Nephron progenitor cell (in vitro differentiated cells): ENCODE results near the gene TFDP1.

Source experiments
- DNase-seq: peaks from one replicate; pipeline ENCODE4 v3.0.0; 2021
- H3K27ac Mint-ChIP-seq: 2 replicates; pipeline ENCODE4 v1.8.0; 2021; ENCODE audit warnings: mild to moderate bottlenecking, moderate library complexity, mixed read lengths
- H3K27me3 Mint-ChIP-seq: 2 replicates; pipeline ENCODE4 v1.8.0; 2021; ENCODE audit warnings: mild to moderate bottlenecking, low read depth, mixed read lengths; ENCODE audit not compliant: poor library complexity
- H3K36me3 Mint-ChIP-seq: 2 replicates; pipeline ENCODE4 v1.8.0; 2021; ENCODE audit warnings: low read depth, mixed read lengths
- H3K4me1 Mint-ChIP-seq: 2 replicates; pipeline ENCODE4 v1.8.0; 2021; ENCODE audit warnings: mixed read lengths
- H3K4me3 Mint-ChIP-seq: 2 replicates; pipeline ENCODE4 v1.8.0; 2021; ENCODE audit warnings: mild to moderate bottlenecking, moderate library complexity, mixed read lengths
- H3K9me3 Mint-ChIP-seq: 2 replicates; pipeline ENCODE4 v1.8.0; 2021; ENCODE audit warnings: mild to moderate bottlenecking, moderate library complexity, mixed read lengths
- CTCF ChIP-seq: fragments of 200-600 bp; sonication (generic); IDR thresholded peaks from 2 replicates; pipeline ENCODE4 v1.5.0; 2021; ENCODE audit warnings: antibody characterized with exemption

The TFDP1 gene

GRCh38 chr13:113544071-113544891, 40.3 kb upstream of the TFDP1 start:
- H3K4me3 Mint-ChIP-seq: no peak overlapping the region
- no peak for DNase-seq
- H3K27ac Mint-ChIP-seq: peak overlapping the region; percentile 57

GRCh38 chr13:113544896-113545295, 39.7 kb upstream of the TFDP1 start:
- TF ChIP-seq CTCF: no peak
- H3K27me3 Mint-ChIP-seq: no peaks in the 10 kb centered on the region
- peaks cover 42% of the 10 kb centered on the region for H3K36me3 Mint-ChIP-seq
- H3K4me1 Mint-ChIP-seq: peaks cover 87% of the 10 kb centered on the region
- DNase-seq: no peak
- no peak overlapping the region for H3K4me3 Mint-ChIP-seq
- peak overlapping the region; percentile 51 for H3K27ac Mint-ChIP-seq
- peaks cover 23% of the 10 kb centered on the region for H3K9me3 Mint-ChIP-seq

More at GRCh38 chr13:113544071-113544891, 40.3 kb upstream of the TFDP1 start:
- Mint-ChIP-seq H3K4me1 (peaks cover 88% of the 10 kb centered on the region), H3K27me3 (peaks cover 2% of the 10 kb centered on the region), H3K36me3 (peaks cover 46% of the 10 kb centered on the region), H3K9me3 (peaks cover 25% of the 10 kb centered on the region)
- no peak for TF ChIP-seq CTCF

- peaks cover 38% of the 10 kb centered on the region for H3K36me3 Mint-ChIP-seq
- peak overlapping the region; percentile 72 for H3K27ac Mint-ChIP-seq
- no peak for DNase-seq
- H3K9me3 Mint-ChIP-seq: peaks cover 17% of the 10 kb centered on the region
- H3K4me3 Mint-ChIP-seq: peak overlapping the region; percentile 24
- peaks cover 86% of the 10 kb centered on the region for H3K4me1 Mint-ChIP-seq
- no peaks in the 10 kb centered on the region for H3K27me3 Mint-ChIP-seq
- no peak for TF ChIP-seq CTCF
Observed at GRCh38 chr13:113545455-113545930, 39.1 kb upstream of the TFDP1 start.

GRCh38 chr13:113545931-113546516, 38.5 kb upstream of the TFDP1 start:
- H3K36me3 Mint-ChIP-seq: peaks cover 36% of the 10 kb centered on the region
- DNase-seq: no peak
- H3K27me3 Mint-ChIP-seq: no peaks in the 10 kb centered on the region
- no peak for TF ChIP-seq CTCF
- H3K27ac Mint-ChIP-seq: peak overlapping the region; percentile 98
- peak overlapping the region; percentile 76 for H3K4me3 Mint-ChIP-seq
- H3K9me3 Mint-ChIP-seq: peaks cover 11% of the 10 kb centered on the region
- H3K4me1 Mint-ChIP-seq: peaks cover 86% of the 10 kb centered on the region

GRCh38 chr13:113546571-113547237, 37.8 kb upstream of the TFDP1 start:
- Mint-ChIP-seq H3K4me1 (peaks cover 89% of the 10 kb centered on the region), H3K9me3 (peaks cover 7% of the 10 kb centered on the region), H3K27me3 (peaks cover 4% of the 10 kb centered on the region), H3K36me3 (peaks cover 38% of the 10 kb centered on the region), H3K27ac (peak overlapping the region; percentile 98), H3K4me3 (peak overlapping the region; percentile 76)
- peak; percentile 71 for DNase-seq
- no peak for TF ChIP-seq CTCF
